ENCODE data around the gene TOR4A.

- no peak for TF ChIP-seq FOXP2 (optimal IDR thresholded peaks at IDR 0.05; ENCODE audit: control extremely low read depth, extremely low read length, insufficient read depth)
- TF ChIP-seq POLR2AphosphoS5 (IDR thresholded peaks at IDR 0.05; ENCODE audit: borderline replicate concordance, low read depth, low read length) = no peak
Measured at GRCh38 chr9:137295849-137296669, 18.5 kb downstream of the TOR4A start.

Measured in SK-N-MC (cell line).